ENCODE results near the gene ABLIM3. TPM values are rescaled to one million over a fixed set of nuclear protein-coding genes. Genes with fewer than 3 reads are reported as not detected.

Gene ABLIM3
- total RNA-seq, 1 donor from 2014 or later = 30.1 TPM

DNA sequence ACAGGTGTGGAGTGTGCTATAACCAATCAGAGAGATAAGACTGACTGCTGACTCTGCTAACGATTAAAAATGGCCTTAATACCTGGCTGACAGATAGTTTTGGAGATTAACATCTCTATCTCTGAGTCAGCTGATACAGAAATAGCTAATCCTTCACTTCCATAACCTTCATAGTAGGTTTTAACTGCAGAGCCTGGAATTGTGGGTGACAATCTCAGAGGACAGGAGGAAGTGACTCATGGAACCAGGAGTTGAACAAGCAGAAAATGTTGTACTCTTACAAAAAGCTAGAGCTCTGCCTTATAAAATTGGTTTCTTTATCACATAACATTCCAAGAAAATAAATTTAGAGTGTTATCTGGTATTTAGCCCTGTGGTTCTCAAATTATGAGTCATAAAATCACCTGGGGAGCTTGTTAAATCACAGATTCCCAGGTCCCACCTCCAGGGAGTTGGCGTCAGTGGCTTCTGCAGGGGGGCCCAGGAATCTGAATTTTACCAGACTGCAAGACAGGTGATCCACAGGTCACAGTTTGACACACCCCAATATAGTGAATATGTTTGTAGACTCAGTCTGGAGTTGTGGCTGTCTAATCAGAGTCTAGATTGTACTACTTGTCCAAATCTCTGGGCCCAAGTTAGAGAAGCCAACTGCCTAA, 86.0 kb downstream of the ABLIM3 start:
- peak; percentile 10 for DNase-seq (ENCODE audit: low read depth)
- TF ChIP-seq, protein P1, sequence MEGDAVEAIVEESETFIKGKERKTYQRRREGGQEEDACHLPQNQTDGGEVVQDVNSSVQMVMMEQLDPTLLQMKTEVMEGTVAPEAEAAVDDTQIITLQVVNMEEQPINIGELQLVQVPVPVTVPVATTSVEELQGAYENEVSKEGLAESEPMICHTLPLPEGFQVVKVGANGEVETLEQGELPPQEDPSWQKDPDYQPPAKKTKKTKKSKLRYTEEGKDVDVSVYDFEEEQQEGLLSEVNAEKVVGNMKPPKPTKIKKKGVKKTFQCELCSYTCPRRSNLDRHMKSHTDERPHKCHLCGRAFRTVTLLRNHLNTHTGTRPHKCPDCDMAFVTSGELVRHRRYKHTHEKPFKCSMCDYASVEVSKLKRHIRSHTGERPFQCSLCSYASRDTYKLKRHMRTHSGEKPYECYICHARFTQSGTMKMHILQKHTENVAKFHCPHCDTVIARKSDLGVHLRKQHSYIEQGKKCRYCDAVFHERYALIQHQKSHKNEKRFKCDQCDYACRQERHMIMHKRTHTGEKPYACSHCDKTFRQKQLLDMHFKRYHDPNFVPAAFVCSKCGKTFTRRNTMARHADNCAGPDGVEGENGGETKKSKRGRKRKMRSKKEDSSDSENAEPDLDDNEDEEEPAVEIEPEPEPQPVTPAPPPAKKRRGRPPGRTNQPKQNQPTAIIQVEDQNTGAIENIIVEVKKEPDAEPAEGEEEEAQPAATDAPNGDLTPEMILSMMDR (conservative IDR thresholded peaks at IDR 0.05; ENCODE audit: low read depth, low read length) = no peak
- no peak overlapping the region for H3K4me3 ChIP-seq (ENCODE audit: low read depth, low read length)

DNA sequence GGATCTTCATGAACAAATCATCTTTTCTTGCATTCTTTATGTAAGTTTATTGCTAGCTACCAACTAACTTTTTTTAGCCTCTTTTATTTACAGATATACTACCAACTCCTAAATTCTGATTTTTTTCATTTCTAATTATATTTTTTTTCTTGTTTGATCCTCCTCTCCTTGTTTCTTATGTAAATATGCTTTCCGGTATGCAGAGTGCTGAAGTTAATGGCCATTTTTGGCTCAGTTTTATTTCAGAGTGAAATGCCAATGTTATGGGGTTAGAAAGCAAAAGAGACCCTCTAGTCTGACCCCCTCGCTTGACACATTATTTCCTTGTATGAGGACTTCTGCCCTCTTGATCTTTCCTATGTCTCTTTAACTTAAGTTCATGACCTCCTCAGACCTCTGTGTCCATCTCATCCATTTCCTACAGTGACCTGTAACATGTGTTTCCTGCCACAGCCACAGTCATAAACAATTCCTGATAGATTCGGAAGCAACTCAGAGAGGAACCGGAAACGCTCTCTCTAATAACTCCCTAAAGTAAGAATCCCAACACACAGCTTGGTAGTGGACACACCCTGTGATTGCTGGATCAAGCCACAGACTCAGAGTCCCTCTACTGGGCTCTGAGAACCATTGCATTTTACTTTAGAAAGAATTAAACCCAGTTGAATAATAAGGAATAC, 87.5 kb downstream of the ABLIM3 start:
- H3K4me3 ChIP-seq (ENCODE audit: low read depth, low read length) = no peak overlapping the region
- TF ChIP-seq, protein P1 (conservative IDR thresholded peaks at IDR 0.05; ENCODE audit: low read depth, low read length) = peak; percentile 73
- DNase-seq (ENCODE audit: low read depth) = peak; percentile 16

DNA sequence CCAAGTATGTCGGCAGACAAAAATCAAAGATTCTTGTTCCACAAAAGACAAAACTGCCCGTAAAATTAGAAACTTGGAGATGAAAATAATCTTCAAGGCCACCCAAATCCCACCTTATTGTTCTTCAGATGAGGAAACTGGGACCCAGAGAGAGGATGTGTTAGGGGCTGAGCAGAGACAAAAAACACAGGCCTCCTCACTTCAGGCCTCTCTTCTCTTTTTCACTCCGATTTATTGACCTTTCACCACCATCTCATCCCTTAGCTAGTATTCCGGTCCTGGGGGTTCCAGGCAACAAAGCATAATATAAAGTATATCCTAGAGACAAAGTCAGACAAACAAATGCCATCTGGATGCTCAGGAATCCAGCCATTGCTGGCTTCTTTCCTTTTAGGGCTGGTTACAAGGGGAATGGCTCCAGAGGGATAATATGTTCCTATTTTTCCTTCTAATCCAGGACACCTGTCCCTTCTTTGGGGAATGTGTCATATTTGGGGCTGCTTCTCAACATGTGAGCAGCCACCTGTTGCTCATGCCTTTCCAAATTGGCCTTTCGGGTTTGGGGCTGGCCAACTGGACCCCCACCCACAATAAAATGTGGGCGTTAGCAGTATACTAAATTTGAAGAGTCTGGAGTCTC, 88.1 kb downstream of the ABLIM3 start:
- no peak overlapping the region for H3K4me3 ChIP-seq (ENCODE audit: low read depth, low read length)
- TF ChIP-seq, protein P1 (conservative IDR thresholded peaks at IDR 0.05; ENCODE audit: low read depth, low read length) = no peak
- no peak for DNase-seq (ENCODE audit: low read depth)

DNA sequence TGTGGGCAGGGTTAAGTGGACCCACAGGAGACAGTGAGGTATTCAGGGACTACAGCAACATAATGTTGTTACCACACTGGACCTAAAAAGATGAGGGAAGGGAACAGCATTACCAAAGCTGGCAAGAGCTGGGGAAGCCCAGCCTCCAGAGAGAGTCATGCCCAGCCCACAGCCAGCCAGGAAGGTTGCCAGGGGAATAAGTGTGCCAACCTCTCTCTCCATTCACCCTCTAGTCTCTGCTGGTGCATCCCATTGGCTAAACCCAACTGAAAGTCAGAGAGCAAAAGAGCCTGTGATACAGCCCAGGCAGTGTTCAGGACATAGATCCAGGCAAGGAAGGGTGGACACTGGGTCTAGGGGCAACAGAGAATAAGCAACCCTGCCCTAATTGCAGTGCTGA, 94.5 kb downstream of the ABLIM3 start:
- no peak overlapping the region for H3K4me3 ChIP-seq (ENCODE audit: low read depth, low read length)
- DNase-seq (ENCODE audit: low read depth) = no peak
- TF ChIP-seq, protein P1 (conservative IDR thresholded peaks at IDR 0.05; ENCODE audit: low read depth, low read length) = no peak

DNA sequence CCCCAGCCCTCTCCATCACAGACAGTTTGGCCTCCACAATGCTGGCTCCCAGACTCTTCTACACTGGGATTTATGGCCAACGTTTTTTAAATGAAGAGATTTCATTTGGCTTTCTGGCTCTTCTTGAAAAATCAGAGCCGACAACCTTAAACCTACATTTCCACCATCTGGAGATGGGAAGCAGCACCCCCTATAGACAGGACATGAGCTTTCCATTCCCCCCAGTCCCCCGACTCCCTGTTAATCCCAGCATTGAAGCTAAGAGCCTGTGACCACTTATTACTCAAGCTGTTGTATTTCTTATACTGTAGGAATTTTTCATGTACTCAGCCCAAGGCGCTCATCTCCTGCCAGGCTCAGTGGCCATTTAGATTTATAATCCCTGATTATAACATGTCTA, 96.4 kb downstream of the ABLIM3 start:
- H3K4me3 ChIP-seq (ENCODE audit: low read depth, low read length) = no peak overlapping the region
- TF ChIP-seq, protein P1 (conservative IDR thresholded peaks at IDR 0.05; ENCODE audit: low read depth, low read length) = peak; percentile 29
- no peak for DNase-seq (ENCODE audit: low read depth)

DNA sequence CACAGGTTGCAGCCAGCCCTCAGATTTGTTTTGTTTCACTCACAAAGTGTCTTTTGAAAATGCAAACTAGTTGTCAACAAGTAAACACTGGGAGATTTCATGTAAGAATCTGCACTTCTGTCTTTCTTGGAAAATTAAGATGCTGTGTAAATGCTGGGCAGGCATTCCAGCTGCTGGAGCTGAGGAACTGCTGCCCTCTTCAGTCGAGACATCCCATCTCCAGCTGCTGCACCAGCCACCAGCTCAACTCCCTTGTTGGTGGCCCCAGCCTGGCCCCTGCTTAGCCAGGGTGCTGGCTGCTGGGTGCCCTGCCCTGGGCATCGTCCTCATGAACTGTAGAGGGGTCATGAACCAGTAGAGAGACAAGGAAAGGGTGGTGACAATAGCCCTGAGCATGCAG, 97.2 kb downstream of the ABLIM3 start:
- TF ChIP-seq, protein P1 (conservative IDR thresholded peaks at IDR 0.05; ENCODE audit: low read depth, low read length) = no peak
- DNase-seq (ENCODE audit: low read depth) = no peak
- no peak overlapping the region for H3K4me3 ChIP-seq (ENCODE audit: low read depth, low read length)

Data from epithelial cell of proximal tubule (primary cell).